Nephron progenitor cell (in vitro differentiated cells): ENCODE measurements around the gene DAP.
A peak's percentile ranks its signal among the peaks of the same experiment; 100 is the strongest.
"Not testable (repeated sequence)": the region's sequence is repeated elsewhere in the genome, so short reads cannot be mapped to it uniquely, and the experiment has no call there.

Experiments
- DNase-seq: peaks from one replicate; pipeline ENCODE4 v3.0.0; 2021
- H3K27ac Mint-ChIP-seq: 2 replicates; pipeline ENCODE4 v1.8.0; 2021; ENCODE audit warnings: mild to moderate bottlenecking, moderate library complexity, mixed read lengths
- H3K27me3 Mint-ChIP-seq: 2 replicates; pipeline ENCODE4 v1.8.0; 2021; ENCODE audit warnings: mild to moderate bottlenecking, low read depth, mixed read lengths; ENCODE audit not compliant: poor library complexity
- H3K36me3 Mint-ChIP-seq: 2 replicates; pipeline ENCODE4 v1.8.0; 2021; ENCODE audit warnings: low read depth, mixed read lengths
- H3K4me1 Mint-ChIP-seq: 2 replicates; pipeline ENCODE4 v1.8.0; 2021; ENCODE audit warnings: mixed read lengths
- H3K4me3 Mint-ChIP-seq: 2 replicates; pipeline ENCODE4 v1.8.0; 2021; ENCODE audit warnings: mild to moderate bottlenecking, moderate library complexity, mixed read lengths
- H3K9me3 Mint-ChIP-seq: 2 replicates; pipeline ENCODE4 v1.8.0; 2021; ENCODE audit warnings: mild to moderate bottlenecking, moderate library complexity, mixed read lengths
- CTCF ChIP-seq: fragments of 200-600 bp; sonication (generic); IDR thresholded peaks from 2 replicates; pipeline ENCODE4 v1.5.0; 2021; ENCODE audit warnings: antibody characterized with exemption

Gene DAP

GRCh38 chr5:10639846-10640368 is 121.1 kb downstream of the DAP start:
- no peak for DNase-seq
- Mint-ChIP-seq H3K9me3 (peaks cover 12% of the 10 kb centered on the region), H3K27me3 (peaks cover 61% of the 10 kb centered on the region), H3K4me1 (peaks cover 27% of the 10 kb centered on the region), H3K27ac (no peak overlapping the region), H3K4me3 (no peak overlapping the region), H3K36me3 (peaks cover 9% of the 10 kb centered on the region)
- no peak for TF ChIP-seq CTCF

- not testable (repeated sequence) for H3K36me3 Mint-ChIP-seq, H3K4me3 Mint-ChIP-seq, H3K27ac Mint-ChIP-seq, DNase-seq
- H3K9me3 Mint-ChIP-seq: peaks cover 12% of the 10 kb centered on the region
- H3K4me1 Mint-ChIP-seq: peaks cover 31% of the 10 kb centered on the region
- H3K27me3 Mint-ChIP-seq: peaks cover 63% of the 10 kb centered on the region
Observed at GRCh38 chr5:10638723-10639122, 122.3 kb downstream of the DAP start.

- TF ChIP-seq CTCF: no peak
- H3K9me3 Mint-ChIP-seq: peaks cover 12% of the 10 kb centered on the region
- peak overlapping the region; percentile 35 for H3K4me3 Mint-ChIP-seq
- H3K36me3 Mint-ChIP-seq: peaks cover 9% of the 10 kb centered on the region
- no peak for DNase-seq
- H3K27me3 Mint-ChIP-seq: peaks cover 63% of the 10 kb centered on the region
- H3K27ac Mint-ChIP-seq: no peak overlapping the region
- H3K4me1 Mint-ChIP-seq: peaks cover 31% of the 10 kb centered on the region
Observed at GRCh38 chr5:10637944-10638343, 123.1 kb downstream of the DAP start.

- Mint-ChIP-seq H3K27ac (no peak overlapping the region), H3K4me1 (peaks cover 34% of the 10 kb centered on the region)
Observed at GRCh38 chr5:10636363-10637142, 124.5 kb downstream of the DAP start.

GRCh38 chr5:10635867-10636350 is 125.1 kb downstream of the DAP start:
- Mint-ChIP-seq H3K27me3 (peaks cover 56% of the 10 kb centered on the region), H3K9me3 (peaks cover 12% of the 10 kb centered on the region), H3K36me3 (peaks cover 9% of the 10 kb centered on the region), H3K27ac (no peak overlapping the region), H3K4me3 (no peak overlapping the region), H3K4me1 (peaks cover 41% of the 10 kb centered on the region)
- no peak for DNase-seq
- TF ChIP-seq CTCF: no peak

More at GRCh38 chr5:10636363-10637142, 124.5 kb downstream of the DAP start:
- no peak for TF ChIP-seq CTCF
- Mint-ChIP-seq H3K36me3 (peaks cover 9% of the 10 kb centered on the region), H3K27me3 (peaks cover 54% of the 10 kb centered on the region), H3K9me3 (peaks cover 12% of the 10 kb centered on the region), H3K4me3 (no peak overlapping the region)
- no peak for DNase-seq

GRCh38 chr5:10635257-10635866 is 125.7 kb downstream of the DAP start:
- TF ChIP-seq CTCF: no peak
- Mint-ChIP-seq H3K27me3 (peaks cover 54% of the 10 kb centered on the region), H3K4me1 (peaks cover 41% of the 10 kb centered on the region), H3K36me3 (peaks cover 8% of the 10 kb centered on the region), H3K9me3 (peaks cover 12% of the 10 kb centered on the region), H3K4me3 (no peak overlapping the region), H3K27ac (no peak overlapping the region)
- no peak for DNase-seq
